Measurements from ENCODE around the gene REXO1.

REXO1 gene

DNA sequence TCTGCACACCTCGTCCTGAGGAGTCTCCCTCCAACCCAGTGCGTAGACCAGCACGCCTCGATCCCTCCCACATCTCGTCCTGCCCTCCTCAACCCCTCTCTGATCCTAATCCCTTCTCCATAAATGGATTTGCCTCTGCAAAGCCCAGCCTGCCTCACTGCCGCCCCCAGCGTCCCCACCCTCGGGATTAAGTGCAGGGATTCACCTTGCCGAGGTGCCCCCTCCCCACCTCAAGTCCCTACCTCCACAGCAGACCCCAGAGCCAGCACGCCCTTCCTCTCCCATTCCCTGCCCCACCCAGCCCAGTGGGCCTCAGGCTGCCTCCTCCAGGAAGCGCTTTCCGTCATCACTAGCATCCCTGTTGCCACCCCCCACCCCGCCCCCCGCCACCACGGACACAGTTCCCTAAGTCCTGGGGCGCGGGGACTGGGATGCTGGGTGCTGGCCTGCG lies 11.1 kb upstream of the REXO1 start:
- H3K27ac ChIP-seq (ENCODE audit: low read depth, low read length), result peak overlapping the region; percentile 12; the same call in 1 of the 2 replicates
- no peaks in the 10 kb centered on the region for H3K36me3 ChIP-seq (ENCODE audit: insufficient read depth, low read length)
- no peaks in the 10 kb centered on the region for H3K27me3 ChIP-seq (ENCODE audit: insufficient read depth, low read length)
- H2AFZ ChIP-seq (ENCODE audit: low read length, unreplicated experiment), result no peak overlapping the region
- peaks cover 80% of the 10 kb centered on the region for H3K79me2 ChIP-seq (ENCODE audit: control insufficient read depth, insufficient read depth, low read length, unreplicated experiment)
- H3K4me3 ChIP-seq (ENCODE audit: low read depth, low read length), result peak overlapping the region; percentile 95; the same call in 1 of the 2 replicates
- H3K4me1 ChIP-seq (ENCODE audit: control insufficient read depth, insufficient read depth, low read length, unreplicated experiment), result peaks cover 48% of the 10 kb centered on the region

DNA sequence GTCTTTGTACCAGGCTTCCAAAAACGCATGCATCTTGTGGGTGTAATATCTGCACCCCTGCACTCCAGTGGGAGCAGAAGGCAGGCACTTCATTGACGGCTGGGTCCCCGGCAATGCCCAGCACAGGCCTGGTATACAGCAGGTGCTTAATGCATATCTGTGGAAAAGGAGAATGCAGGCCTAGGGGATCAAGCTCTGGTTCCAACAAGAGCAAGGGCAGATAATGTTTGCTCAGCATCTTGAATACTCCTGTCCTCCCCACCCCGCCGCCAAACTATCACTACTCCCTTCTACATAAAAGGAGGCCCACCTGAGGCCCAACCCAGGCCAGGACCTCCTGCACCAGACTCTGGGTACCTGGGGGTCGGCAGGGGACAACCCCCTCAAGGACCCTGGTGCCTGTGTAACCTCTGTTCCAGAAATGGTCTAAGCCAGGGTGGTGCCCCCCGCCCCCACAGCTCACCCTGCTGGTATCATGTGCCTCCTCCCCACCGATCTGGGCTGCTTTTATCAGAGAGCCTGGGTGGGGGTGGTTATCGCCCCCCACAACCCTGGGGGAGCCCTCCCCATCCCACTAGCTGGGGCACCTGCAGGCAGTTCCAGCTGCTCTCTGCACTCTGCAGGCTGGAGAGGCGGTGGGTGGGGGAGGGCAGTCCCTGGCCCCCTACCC lies 10.3 kb upstream of the REXO1 start:
- Histone ChIP-seq H3K79me2 (ENCODE audit: control insufficient read depth, insufficient read depth, low read length, unreplicated experiment) (peaks cover 86% of the 10 kb centered on the region), H3K4me1 (ENCODE audit: control insufficient read depth, insufficient read depth, low read length, unreplicated experiment) (peaks cover 48% of the 10 kb centered on the region), H2AFZ (ENCODE audit: low read length, unreplicated experiment) (no peak overlapping the region), H3K36me3 (ENCODE audit: insufficient read depth, low read length) (no peaks in the 10 kb centered on the region), H3K27ac (ENCODE audit: low read depth, low read length) (no peak overlapping the region), H3K4me3 (ENCODE audit: low read depth, low read length) (no peak overlapping the region), H3K27me3 (ENCODE audit: insufficient read depth, low read length) (no peaks in the 10 kb centered on the region)

DNA sequence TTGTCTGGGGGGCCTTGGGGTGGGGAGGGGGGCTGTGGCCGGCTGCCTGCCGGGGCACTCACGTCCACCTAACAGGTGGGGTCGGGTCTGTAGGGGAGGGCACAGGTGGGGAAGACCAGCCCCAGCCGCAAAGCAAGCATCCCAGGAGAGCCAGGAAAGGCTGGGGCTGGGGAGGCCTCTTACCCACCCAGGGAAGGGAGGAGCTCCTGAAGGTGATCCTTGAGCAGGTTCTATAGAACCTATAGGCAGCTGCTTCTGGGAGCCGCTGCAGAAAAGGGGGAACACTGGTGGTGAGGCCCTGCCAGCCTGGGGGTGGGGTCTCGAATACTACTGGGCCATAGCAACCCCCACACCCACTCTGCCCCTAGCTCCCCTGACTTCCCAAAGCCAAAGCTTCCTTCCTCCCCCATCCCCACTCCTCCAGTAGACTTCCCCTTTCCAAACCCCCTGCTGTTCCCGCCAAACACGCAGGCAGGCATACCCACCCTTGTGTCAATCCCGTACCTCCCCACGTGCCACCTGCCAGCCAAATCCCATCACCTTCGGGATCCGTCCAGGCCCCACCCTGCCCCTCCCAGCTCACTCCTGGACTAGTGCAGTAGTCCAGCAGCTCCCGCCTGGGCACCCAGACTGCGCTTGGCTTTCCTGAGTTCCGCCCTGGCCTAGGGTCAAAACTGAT lies 9.5 kb upstream of the REXO1 start:
- Histone ChIP-seq H3K27me3 (ENCODE audit: insufficient read depth, low read length) (no peaks in the 10 kb centered on the region), H3K36me3 (ENCODE audit: insufficient read depth, low read length) (no peaks in the 10 kb centered on the region), H3K79me2 (ENCODE audit: control insufficient read depth, insufficient read depth, low read length, unreplicated experiment) (peaks cover 91% of the 10 kb centered on the region), H2AFZ (ENCODE audit: low read length, unreplicated experiment) (no peak overlapping the region), H3K27ac (ENCODE audit: low read depth, low read length) (peak overlapping the region; percentile 72), H3K4me3 (ENCODE audit: low read depth, low read length) (peak overlapping the region; percentile 69), H3K4me1 (ENCODE audit: control insufficient read depth, insufficient read depth, low read length, unreplicated experiment) (peaks cover 48% of the 10 kb centered on the region)

DNA sequence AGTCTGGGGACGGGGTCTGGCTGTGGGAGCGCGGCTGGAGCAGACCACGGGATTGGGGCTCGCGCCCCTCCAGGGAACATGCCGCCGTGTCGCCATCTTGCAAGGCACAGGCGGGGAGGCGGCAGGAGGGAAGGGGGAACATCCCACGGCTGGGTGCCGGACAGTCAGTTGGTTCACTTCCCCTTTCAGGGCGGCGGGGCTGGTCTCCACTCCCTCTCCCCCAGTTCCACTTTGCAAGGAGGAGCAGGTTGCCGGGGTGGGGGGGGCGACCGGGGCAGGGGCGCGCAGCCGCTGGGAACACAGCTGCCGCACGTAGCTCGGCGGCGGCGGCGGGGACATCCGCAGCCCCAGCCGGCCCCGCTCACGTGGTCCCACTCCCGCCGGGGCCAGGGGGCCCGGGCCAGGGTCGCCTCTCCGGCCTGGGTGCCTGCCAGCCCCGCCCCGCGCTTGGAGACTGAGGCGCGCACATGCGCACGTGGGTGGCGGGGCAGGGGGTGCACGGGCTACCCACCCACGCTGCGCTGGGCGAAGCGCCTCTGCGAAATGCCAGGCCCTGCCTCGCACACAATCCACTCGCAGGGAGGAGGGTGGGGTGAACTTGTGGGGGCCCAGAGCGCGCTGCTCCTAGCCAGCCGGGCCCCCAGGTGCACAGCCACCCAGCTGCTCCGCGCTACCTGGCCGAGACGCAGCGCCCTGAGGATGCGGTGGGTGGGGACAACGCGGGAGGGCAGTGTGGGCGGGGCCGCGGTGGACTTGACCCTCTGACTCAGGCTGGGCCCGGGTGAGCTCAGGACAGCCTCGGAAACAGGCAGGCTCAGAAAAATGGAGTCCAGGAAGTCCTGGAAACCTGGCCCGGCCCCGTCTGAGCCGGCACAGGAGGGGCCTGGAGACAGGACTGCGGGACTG lies 8.7 kb upstream of the REXO1 start:
- Histone ChIP-seq H2AFZ (ENCODE audit: low read length, unreplicated experiment) (no peak overlapping the region), H3K27ac (ENCODE audit: low read depth, low read length) (peak overlapping the region; percentile 72), H3K4me1 (ENCODE audit: control insufficient read depth, insufficient read depth, low read length, unreplicated experiment) (peaks cover 48% of the 10 kb centered on the region), H3K79me2 (ENCODE audit: control insufficient read depth, insufficient read depth, low read length, unreplicated experiment) (peaks cover 88% of the 10 kb centered on the region), H3K36me3 (ENCODE audit: insufficient read depth, low read length) (no peaks in the 10 kb centered on the region), H3K4me3 (ENCODE audit: low read depth, low read length) (peak overlapping the region; percentile 69), H3K27me3 (ENCODE audit: insufficient read depth, low read length) (no peaks in the 10 kb centered on the region)

DNA sequence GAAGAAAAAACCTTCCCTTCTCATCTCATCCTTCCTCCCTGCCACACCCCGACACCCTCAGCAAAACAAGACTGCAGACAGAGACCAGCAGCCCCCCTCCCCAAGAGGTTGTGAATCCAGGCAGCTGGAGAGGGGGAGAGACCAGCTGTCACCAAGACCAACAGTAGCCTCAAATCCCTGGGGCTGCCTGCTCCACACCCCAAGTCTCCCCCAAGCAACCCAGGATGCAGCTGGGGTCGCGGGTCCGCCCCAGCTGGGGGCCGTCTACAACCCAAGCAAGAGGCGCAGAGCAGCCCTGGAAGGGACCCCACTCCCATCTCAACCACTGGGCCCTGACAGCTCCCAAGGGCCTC lies 8.0 kb upstream of the REXO1 start:
- no peaks in the 10 kb centered on the region for H3K36me3 ChIP-seq (ENCODE audit: insufficient read depth, low read length)
- no peak overlapping the region for H2AFZ ChIP-seq (ENCODE audit: low read length, unreplicated experiment)
- peak overlapping the region; percentile 57 for H3K4me3 ChIP-seq (ENCODE audit: low read depth, low read length)
- H3K27me3 ChIP-seq (ENCODE audit: insufficient read depth, low read length), result no peaks in the 10 kb centered on the region
- H3K4me1 ChIP-seq (ENCODE audit: control insufficient read depth, insufficient read depth, low read length, unreplicated experiment), result peaks cover 46% of the 10 kb centered on the region
- H3K79me2 ChIP-seq (ENCODE audit: control insufficient read depth, insufficient read depth, low read length, unreplicated experiment), result peaks cover 81% of the 10 kb centered on the region
- peak overlapping the region; percentile 33 for H3K27ac ChIP-seq (ENCODE audit: low read depth, low read length)

DNA sequence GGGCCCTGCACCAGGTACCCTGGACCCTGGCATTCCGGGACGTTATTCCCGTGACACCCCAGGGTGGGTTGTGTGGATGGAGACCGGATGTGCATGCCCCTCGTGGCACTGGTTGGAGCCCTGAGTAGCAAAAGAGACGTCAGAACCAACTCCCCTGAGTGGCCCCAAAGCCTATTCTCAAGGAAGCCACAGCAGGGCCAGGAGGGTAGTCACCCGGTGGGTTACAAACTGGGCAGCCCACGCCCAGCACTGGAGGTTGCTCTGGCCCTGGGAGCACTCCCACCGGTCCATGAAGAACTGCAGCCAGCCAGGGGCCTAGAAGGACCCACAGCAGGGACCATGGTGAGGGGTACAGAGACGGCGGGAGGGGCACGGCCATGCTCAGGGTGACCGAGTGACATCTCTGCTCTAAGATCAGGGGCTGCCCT lies 7.6 kb upstream of the REXO1 start:
- Histone ChIP-seq H3K79me2 (ENCODE audit: control insufficient read depth, insufficient read depth, low read length, unreplicated experiment) (peaks cover 77% of the 10 kb centered on the region), H3K27ac (ENCODE audit: low read depth, low read length) (peak overlapping the region; percentile 33), H3K27me3 (ENCODE audit: insufficient read depth, low read length) (no peaks in the 10 kb centered on the region), H3K36me3 (ENCODE audit: insufficient read depth, low read length) (no peaks in the 10 kb centered on the region), H3K4me3 (ENCODE audit: low read depth, low read length) (peak overlapping the region; percentile 9; the same call in 1 of the 2 replicates), H2AFZ (ENCODE audit: low read length, unreplicated experiment) (no peak overlapping the region), H3K4me1 (ENCODE audit: control insufficient read depth, insufficient read depth, low read length, unreplicated experiment) (peaks cover 42% of the 10 kb centered on the region)

DNA sequence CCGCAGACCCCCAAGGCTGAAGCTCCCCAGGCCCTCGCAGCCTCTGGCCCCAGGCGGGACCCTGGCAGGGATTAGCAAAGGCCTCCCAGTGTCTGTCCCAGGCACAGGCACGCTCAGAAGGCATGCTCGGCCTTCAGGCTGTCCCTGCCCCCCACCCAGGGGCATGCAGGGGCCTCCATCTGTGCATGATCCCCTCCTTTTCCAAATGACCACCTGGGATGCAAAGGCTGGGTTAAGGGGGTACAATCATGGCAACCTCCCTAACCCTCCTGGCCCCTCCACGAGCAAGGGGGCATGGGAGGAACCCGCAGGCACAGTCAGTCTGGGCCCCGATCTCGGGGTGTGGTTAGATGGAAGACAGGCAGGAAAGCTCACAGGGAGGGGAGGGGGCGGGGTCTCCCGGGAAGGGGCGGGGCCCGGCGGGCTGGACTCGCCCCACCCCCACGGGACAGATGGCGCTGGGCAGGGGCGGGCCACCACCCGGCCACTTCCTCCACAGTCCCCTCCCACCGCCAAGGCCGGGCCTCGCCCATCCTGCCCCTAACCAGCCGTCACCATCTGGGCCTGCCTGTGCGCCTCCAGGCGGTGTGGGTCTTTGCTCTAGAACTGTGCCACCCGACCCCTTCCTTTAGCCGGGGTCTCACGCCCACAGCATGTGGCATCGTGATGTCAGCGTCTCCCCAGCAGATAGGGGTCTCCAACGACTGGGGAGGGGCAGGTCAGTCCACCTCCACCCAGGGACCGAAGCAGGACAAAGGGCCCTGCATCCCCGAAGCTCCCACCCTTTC lies 7.0 kb upstream of the REXO1 start:
- Histone ChIP-seq H3K4me1 (ENCODE audit: control insufficient read depth, insufficient read depth, low read length, unreplicated experiment) (peaks cover 38% of the 10 kb centered on the region), H2AFZ (ENCODE audit: low read length, unreplicated experiment) (no peak overlapping the region)

DNA sequence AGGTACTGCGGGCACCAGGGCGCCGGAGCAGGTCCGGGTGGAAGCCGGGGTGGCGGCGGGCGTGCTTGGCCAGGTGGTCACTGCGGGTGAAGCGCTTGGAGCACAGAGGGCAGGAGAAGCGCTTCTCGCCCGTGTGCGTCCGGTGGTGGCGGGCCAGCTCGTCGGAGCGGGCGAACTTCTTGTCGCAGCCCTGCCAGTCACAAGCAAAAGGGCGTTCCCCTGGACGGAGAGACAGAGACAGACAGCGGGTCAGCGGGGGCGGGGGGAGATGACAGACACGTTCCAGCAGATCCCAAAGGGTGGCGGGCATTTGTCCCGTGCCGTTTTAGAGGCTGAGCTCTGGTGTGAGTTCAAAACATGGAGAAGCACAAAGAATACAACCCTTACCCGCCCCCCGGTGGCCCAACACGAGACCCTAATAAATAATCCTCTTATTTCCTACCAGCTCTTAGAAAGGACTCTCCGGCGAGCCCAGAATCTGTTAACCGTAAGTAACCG lies 6.3 kb upstream of the REXO1 start:
- Histone ChIP-seq H2AFZ (ENCODE audit: low read length, unreplicated experiment) (no peak overlapping the region), H3K4me1 (ENCODE audit: control insufficient read depth, insufficient read depth, low read length, unreplicated experiment) (peaks cover 34% of the 10 kb centered on the region), H3K4me3 (ENCODE audit: low read depth, low read length) (0 out of 2 replicates have a peak overlapping the region, but pooled peaks have one; percentile 16), H3K36me3 (ENCODE audit: insufficient read depth, low read length) (no peaks in the 10 kb centered on the region), H3K79me2 (ENCODE audit: control insufficient read depth, insufficient read depth, low read length, unreplicated experiment) (peaks cover 64% of the 10 kb centered on the region), H3K27me3 (ENCODE audit: insufficient read depth, low read length) (no peaks in the 10 kb centered on the region), H3K27ac (ENCODE audit: low read depth, low read length) (no peak overlapping the region)

More for the DNA sequence above, 7.0 kb upstream of the REXO1 start:
- Histone ChIP-seq H3K4me3 (ENCODE audit: low read depth, low read length) (peak overlapping the region; percentile 16; the same call in 1 of the 2 replicates), H3K36me3 (ENCODE audit: insufficient read depth, low read length) (no peaks in the 10 kb centered on the region), H3K27ac (ENCODE audit: low read depth, low read length) (peak overlapping the region; percentile 33; the same call in 1 of the 2 replicates), H3K79me2 (ENCODE audit: control insufficient read depth, insufficient read depth, low read length, unreplicated experiment) (peaks cover 70% of the 10 kb centered on the region), H3K27me3 (ENCODE audit: insufficient read depth, low read length) (no peaks in the 10 kb centered on the region)

DNA sequence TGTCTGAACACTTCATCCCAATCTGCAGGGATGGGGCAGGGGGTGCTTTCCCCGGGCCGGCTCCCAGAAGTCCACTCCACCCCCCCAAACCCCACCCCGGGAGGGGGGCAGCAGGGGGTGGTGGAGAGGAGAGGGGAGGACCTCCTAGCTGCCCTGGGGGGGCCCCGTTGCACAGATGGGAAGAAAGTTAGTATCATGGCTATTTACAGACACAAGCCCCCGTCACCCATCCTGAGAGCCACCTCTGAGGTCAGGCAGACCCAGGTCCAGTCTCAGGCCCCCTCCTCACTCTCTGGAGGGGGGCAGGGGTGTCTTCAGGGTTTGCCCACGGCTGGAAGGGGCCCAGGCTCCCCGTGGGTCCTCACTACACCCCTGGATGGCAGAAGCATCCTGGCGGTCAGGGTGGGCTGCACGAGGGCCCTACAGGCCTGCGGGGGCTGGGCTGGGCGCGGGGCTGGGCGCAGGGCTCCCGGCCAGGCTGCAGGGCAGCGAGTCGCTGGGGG lies 5.8 kb upstream of the REXO1 start:
- peaks cover 28% of the 10 kb centered on the region for H3K4me1 ChIP-seq (ENCODE audit: control insufficient read depth, insufficient read depth, low read length, unreplicated experiment)
- peaks cover 59% of the 10 kb centered on the region for H3K79me2 ChIP-seq (ENCODE audit: control insufficient read depth, insufficient read depth, low read length, unreplicated experiment)
- H3K27ac ChIP-seq (ENCODE audit: low read depth, low read length), result no peak overlapping the region
- H2AFZ ChIP-seq (ENCODE audit: low read length, unreplicated experiment), result no peak overlapping the region
- H3K36me3 ChIP-seq (ENCODE audit: insufficient read depth, low read length), result no peaks in the 10 kb centered on the region
- H3K4me3 ChIP-seq (ENCODE audit: low read depth, low read length), result no peak overlapping the region
- no peaks in the 10 kb centered on the region for H3K27me3 ChIP-seq (ENCODE audit: insufficient read depth, low read length)
